ENCODE data around the gene UBN1. TPM values are rescaled to one million over a fixed set of nuclear protein-coding genes. Genes with fewer than 3 reads are reported as not detected.

The UBN1 gene
- total and polyA plus RNA-seq, 10 of the 15 experiments (the other 5 are each of a cell fraction or from before 2014, with no cell fraction given): 2.1 to 32.5 (median 13.9) TPM

DNA sequence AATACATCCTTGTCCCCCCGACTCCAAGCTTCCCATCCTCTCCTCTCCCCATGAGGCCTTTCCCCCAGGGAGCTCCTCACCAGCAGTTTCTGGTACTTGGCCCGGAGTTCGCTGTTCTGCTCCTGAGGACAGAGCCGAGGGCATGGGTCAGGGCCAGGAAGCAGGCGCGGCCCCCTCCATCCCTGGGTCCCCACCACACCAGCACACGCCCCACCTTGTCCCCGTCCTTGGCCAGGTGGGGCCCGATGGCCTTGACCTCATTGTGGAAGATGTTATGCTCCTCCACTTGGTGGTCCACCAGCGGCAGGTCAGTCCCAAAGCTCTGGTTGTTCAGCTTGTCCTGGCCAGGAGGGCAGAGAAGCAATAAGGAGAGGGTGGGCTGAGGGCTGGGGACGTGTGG is 53.5 kb downstream of the UBN1 start:
- no peak overlapping the region for H3K4me2 ChIP-seq (ENCODE audit: control insufficient read depth, insufficient read depth)
- DNase-seq (ENCODE audit: low read depth, low spot score) (no peak), ATAC-seq (no peak), FAIRE-seq (no peak)
- in situ Hi-C loops (cut with MboI) (no loop called here), intact Hi-C loops (cut with micrococcal nuclease; ENCODE audit: unreplicated experiment) (no loop called here)
- H3K36me3 ChIP-seq (ENCODE audit: control insufficient read depth in 2 of 2, insufficient read depth in 2 of 2, low read length in 1 of 2): no peaks in the 10 kb centered on the region
- no peak overlapping the region for H3K27ac ChIP-seq (ENCODE audit: control insufficient read depth, insufficient read depth)
- H3K9ac ChIP-seq (ENCODE audit: control insufficient read depth, insufficient read depth, low read length): no peak overlapping the region
- SMC1A ChIA-PET (ENCODE audit: uncharacterized antibody, unreplicated experiment): no interaction called here
- H4K20me1 ChIP-seq (ENCODE audit: control insufficient read depth, insufficient read depth): no peaks in the 10 kb centered on the region
- no peaks in the 10 kb centered on the region; the same call in 2 of the 3 replicates for H3K9me3 ChIP-seq (replicated peaks; ENCODE audit: control insufficient read depth, insufficient read depth, low read length)
- H3K4me1 ChIP-seq (ENCODE audit: control insufficient read depth, insufficient read depth, low read length): no peaks in the 10 kb centered on the region
- H2AFZ ChIP-seq (ENCODE audit: control insufficient read depth, low read depth, low read length): no peak overlapping the region
- no peaks in the 10 kb centered on the region for H3K79me2 ChIP-seq (ENCODE audit: control insufficient read depth, insufficient read depth, low read length)
- CTCF ChIA-PET: interaction anchor here (0.6 kb wide), 1 partner anchor 351 kb away, joined by 3 read pairs; no protein-coding TSS in a partner anchor
- no peaks in the 10 kb centered on the region for H3K27me3 ChIP-seq (replicated peaks in 1 of 2; ENCODE audit: control insufficient read depth in 2 of 2, insufficient read depth in 2 of 2, low read length in 1 of 2)
- no peak overlapping the region for H3K4me3 ChIP-seq
- no TSS peak for BruUV-seq (replicated peaks)
- POLR2A ChIA-PET: no interaction called here
- WGBS (ENCODE audit: insufficient coverage, insufficient replicate concordance, low lambda C conversion rate, missing lambda C conversion rate): 47% methylated on average over 11 of the region's 11 CpGs
- RAD21 ChIA-PET (ENCODE audit: unreplicated experiment): no interaction called here
- TF ChIP-seq EGR1 (IDR thresholded peaks at IDR 0.05; ENCODE audit: borderline replicate concordance in 1 of 2, low read depth in 2 of 2, low read length in 2 of 2) (no peak), ZNF217 (IDR thresholded peaks at IDR 0.05) (no peak), RAD21 (IDR thresholded peaks at IDR 0.05; ENCODE audit: insufficient read depth, low read depth, low read length) (no peak), ZNF274 (IDR thresholded peaks at IDR 0.05; ENCODE audit: insufficient read depth, insufficient read length) (no peak), BRCA1 (IDR thresholded peaks at IDR 0.05; ENCODE audit: low read depth, low read length) (no peak), RELA (IDR thresholded peaks at IDR 0.05; ENCODE audit: borderline replicate concordance, partially characterized antibody) (no peak), FOXM1 (IDR thresholded peaks at IDR 0.05; ENCODE audit: low read depth, low read length) (no peak), ATF7 (IDR thresholded peaks at IDR 0.05; ENCODE audit: low read depth) (no peak), EED (IDR thresholded peaks at IDR 0.05; ENCODE audit: low read depth) (no peak), ASH2L (IDR thresholded peaks at IDR 0.05; ENCODE audit: borderline replicate concordance, low read depth) (no peak), RBBP5 (conservative IDR thresholded peaks at IDR 0.05) (no peak), GABPA (IDR thresholded peaks at IDR 0.05; ENCODE audit: low read depth) (no peak), TAF1 (IDR thresholded peaks at IDR 0.05; ENCODE audit: borderline replicate concordance, low read depth, low read length) (no peak), MYC (IDR thresholded peaks at IDR 0.05; ENCODE audit: insufficient read depth, insufficient read length, insufficient replicate concordance, low read length, severe bottlenecking) (no peak), KDM1A (IDR thresholded peaks at IDR 0.05; ENCODE audit: borderline replicate concordance) (no peak)
- TF ChIP-seq, protein P1, sequence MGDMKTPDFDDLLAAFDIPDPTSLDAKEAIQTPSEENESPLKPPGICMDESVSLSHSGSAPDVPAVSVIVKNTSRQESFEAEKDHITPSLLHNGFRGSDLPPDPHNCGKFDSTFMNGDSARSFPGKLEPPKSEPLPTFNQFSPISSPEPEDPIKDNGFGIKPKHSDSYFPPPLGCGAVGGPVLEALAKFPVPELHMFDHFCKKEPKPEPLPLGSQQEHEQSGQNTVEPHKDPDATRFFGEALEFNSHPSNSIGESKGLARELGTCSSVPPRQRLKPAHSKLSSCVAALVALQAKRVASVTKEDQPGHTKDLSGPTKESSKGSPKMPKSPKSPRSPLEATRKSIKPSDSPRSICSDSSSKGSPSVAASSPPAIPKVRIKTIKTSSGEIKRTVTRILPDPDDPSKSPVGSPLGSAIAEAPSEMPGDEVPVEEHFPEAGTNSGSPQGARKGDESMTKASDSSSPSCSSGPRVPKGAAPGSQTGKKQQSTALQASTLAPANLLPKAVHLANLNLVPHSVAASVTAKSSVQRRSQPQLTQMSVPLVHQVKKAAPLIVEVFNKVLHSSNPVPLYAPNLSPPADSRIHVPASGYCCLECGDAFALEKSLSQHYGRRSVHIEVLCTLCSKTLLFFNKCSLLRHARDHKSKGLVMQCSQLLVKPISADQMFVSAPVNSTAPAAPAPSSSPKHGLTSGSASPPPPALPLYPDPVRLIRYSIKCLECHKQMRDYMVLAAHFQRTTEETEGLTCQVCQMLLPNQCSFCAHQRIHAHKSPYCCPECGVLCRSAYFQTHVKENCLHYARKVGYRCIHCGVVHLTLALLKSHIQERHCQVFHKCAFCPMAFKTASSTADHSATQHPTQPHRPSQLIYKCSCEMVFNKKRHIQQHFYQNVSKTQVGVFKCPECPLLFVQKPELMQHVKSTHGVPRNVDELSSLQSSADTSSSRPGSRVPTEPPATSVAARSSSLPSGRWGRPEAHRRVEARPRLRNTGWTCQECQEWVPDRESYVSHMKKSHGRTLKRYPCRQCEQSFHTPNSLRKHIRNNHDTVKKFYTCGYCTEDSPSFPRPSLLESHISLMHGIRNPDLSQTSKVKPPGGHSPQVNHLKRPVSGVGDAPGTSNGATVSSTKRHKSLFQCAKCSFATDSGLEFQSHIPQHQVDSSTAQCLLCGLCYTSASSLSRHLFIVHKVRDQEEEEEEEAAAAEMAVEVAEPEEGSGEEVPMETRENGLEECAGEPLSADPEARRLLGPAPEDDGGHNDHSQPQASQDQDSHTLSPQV (IDR thresholded peaks at IDR 0.05): no peak
